Bronchial epithelial cell (primary cell): ENCODE measurements around the gene ANGPTL2. TPM values are rescaled to one million over a fixed set of nuclear protein-coding genes. Genes with fewer than 3 reads are reported as not detected.

Source experiments
- DNase-seq: peaks from one replicate; pipeline ENCODE4 v3.0.0-alpha.2; 2010; ENCODE audit warnings: low read depth
- FAIRE-seq: peaks from 2 replicates; lab custom pipeline; 2011; peaks lifted over from hg19 to GRCh38; lab: Jason Lieb, UNC
- H3K27me3 ChIP-seq: 2 replicates; pipeline ENCODE4 v1.5.1; 2011; ENCODE audit warnings: low read length; ENCODE audit not compliant: control insufficient read depth, insufficient read depth
- H3K36me3 ChIP-seq: 2 replicates; pipeline ENCODE4 v1.5.1; 2011; ENCODE audit warnings: low read length; ENCODE audit not compliant: control insufficient read depth, insufficient read depth
- H3K4me3 ChIP-seq: 2 replicates; pipeline ENCODE4 v1.5.1; 2011; ENCODE audit warnings: mild to moderate bottlenecking, low read depth, low read length, control low read depth
- CTCF ChIP-seq: IDR thresholded peaks from 2 replicates; pipeline ENCODE4 v1.5.1; 2011; ENCODE audit warnings: mild to moderate bottlenecking, moderate library complexity, low read length, control low read depth, inconsistent platforms; ENCODE audit not compliant: insufficient read depth, severe bottlenecking
- total RNA-seq: library from RNA; depleted of rRNA; stranded (reverse); fragments of >200 nt; gene quantifications from 2 replicates; pipeline ENCODE4 v1.2.1, GENCODE V29; 2014

The ANGPTL2 gene
- total RNA-seq, 1 donor from 2014 or later: 0.79 TPM

- H3K4me3 ChIP-seq: no peak overlapping the region
- H3K36me3 ChIP-seq: no peaks in the 10 kb centered on the region
- H3K27me3 ChIP-seq: peaks cover 3% of the 10 kb centered on the region
- DNase-seq (no peak), FAIRE-seq (no peak)
- no peak for TF ChIP-seq CTCF
Observed at GRCh38 chr9:127116088-127116726, 6.2 kb downstream of the ANGPTL2 start.

- TF ChIP-seq CTCF: no peak
- no peaks in the 10 kb centered on the region for H3K36me3 ChIP-seq
Observed at GRCh38 chr9:127114606-127115005, 7.8 kb downstream of the ANGPTL2 start.

DNA sequence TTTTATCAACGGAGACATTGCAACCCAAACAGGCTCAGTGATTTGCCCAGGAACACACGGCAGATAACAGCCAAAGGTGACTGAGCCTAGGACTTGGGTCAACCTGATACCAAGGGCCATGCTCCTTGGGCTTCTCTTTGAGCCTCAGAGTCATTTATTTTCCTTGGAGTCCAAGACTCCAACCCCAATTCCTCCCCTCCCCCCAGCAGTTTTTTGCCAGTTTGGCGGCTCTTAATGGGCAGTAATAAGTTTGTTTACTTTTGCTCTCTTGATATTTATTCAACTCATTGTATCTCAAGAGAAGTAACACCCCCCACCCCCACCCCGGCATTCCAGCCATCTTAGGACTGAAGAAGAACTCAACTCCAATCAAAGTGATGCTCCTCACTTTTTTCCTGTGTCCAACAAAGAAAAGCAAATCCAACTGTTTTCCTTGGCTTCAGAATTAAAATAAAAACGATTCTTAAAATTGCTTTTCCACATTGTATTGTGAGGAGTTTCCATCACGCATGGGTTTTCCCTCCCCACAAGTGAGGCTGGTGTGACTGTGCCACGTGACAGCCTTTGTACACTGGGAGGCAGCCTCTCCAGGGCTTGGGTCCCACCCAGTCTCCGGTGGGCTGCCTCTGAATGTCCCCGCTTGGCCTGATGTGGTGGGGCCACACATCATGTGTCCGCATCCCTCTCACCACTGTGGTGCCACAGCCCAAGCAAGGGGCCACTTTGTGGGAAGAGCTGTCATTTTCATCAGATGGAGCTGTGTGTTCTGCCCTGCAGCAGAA is 9.1 kb downstream of the ANGPTL2 start:
- DNase-seq (no peak), FAIRE-seq (no peak)
- no peak for TF ChIP-seq CTCF
- Histone ChIP-seq H3K36me3 (no peaks in the 10 kb centered on the region), H3K27me3 (peaks cover 8% of the 10 kb centered on the region), H3K4me3 (no peak overlapping the region)

More at GRCh38 chr9:127114606-127115005, 7.8 kb downstream of the ANGPTL2 start:
- Histone ChIP-seq H3K27me3 (no peaks in the 10 kb centered on the region), H3K4me3 (no peak overlapping the region)
- no peak for DNase-seq
- no peak for FAIRE-seq

DNA sequence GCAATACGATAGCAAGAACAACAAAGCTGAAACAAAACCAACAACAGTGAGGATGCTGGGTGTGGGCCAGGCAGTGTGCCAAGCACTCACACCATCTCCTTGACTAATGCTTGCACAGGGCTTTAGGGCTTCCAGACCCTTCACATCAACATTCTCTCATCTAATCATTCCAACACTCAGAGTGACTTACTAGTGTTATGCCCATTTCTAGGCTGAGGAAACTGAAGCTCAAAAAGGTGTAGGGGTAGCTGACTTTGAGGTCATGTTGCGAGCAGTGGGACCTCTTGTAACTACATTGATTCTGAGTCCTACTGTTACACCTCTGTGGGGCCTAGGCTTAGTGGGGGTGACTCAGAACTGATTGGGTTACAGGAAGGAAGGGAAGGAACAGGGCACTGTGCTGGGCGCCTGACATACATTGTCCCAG is 9.7 kb downstream of the ANGPTL2 start:
- no peaks in the 10 kb centered on the region for H3K36me3 ChIP-seq
- peaks cover 12% of the 10 kb centered on the region for H3K27me3 ChIP-seq
- no peak for TF ChIP-seq CTCF
- FAIRE-seq (no peak), DNase-seq (peak; percentile 82)
- H3K4me3 ChIP-seq: no peak overlapping the region

GRCh38 chr9:127112056-127112455 is 10.4 kb downstream of the ANGPTL2 start:
- Histone ChIP-seq H3K4me3 (no peak overlapping the region), H3K36me3 (no peaks in the 10 kb centered on the region), H3K27me3 (peaks cover 13% of the 10 kb centered on the region)
- TF ChIP-seq CTCF: no peak
- FAIRE-seq (peak; percentile 43), DNase-seq (peak; percentile 54)
